ENCODE measurements around the gene GALNT14. TPM values are rescaled to one million over a fixed set of nuclear protein-coding genes. Genes with fewer than 3 reads are reported as not detected.

The GALNT14 gene
- total and polyA plus RNA-seq, 2 of the 8 experiments (the other 6 are each of a cell fraction or from before 2014, with no cell fraction given) = 13.0 to 13.7 TPM

DNA sequence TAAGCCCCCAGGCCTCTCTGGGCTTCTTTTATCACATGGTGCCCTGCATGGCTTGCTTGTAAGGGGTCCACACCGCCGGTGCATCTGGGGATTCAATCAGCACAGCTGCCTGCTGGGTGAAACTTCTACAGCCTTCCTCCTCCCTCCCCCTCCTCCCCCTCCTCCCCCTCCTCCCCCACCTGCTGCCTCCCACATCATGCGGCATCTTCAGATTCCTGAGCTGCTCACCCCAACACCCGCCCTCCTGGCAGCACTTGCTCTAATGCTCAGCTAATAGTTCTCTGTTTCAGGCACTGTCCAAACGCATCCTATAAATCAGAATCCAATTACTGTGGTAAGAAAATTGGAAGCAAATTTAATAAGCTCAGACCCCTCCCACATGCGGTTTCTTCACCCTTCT lies 150.7 kb downstream of the GALNT14 start:
- Histone ChIP-seq H3K14ac (ENCODE audit: insufficient read length) (no peak overlapping the region), H3K4me3 (ENCODE audit: extremely low read depth in 1 of 4, insufficient read depth in 2 of 4, low read depth in 3 of 4, low read length in 4 of 4) (no peak overlapping the region), H3K9ac (replicated peaks in 1 of 4; ENCODE audit: extremely low read depth in 1 of 4, low read depth in 3 of 4, low read length in 3 of 4) (no peak overlapping the region), H3K9me3 (ENCODE audit: insufficient read depth in 2 of 2, low read depth in 1 of 2, low read length in 1 of 2) (no peaks in the 10 kb centered on the region), H3K56ac (replicated peaks; ENCODE audit: insufficient read length, low read depth, low read length) (no peak overlapping the region), H3K4ac (replicated peaks; ENCODE audit: insufficient read length, low read depth, low read length) (no peak overlapping the region), H3K79me1 (ENCODE audit: low read depth, low read length) (no peaks in the 10 kb centered on the region; the same call in none of the 2 replicates), H3K18ac (ENCODE audit: extremely low read depth, low read length) (no peak overlapping the region), H2BK12ac (ENCODE audit: low read depth, low read length) (no peak overlapping the region), H2BK5ac (ENCODE audit: low read depth, low read length) (no peak overlapping the region), H3K4me2 (ENCODE audit: insufficient read depth in 1 of 2, low read depth in 2 of 2, low read length in 2 of 2) (no peak overlapping the region), H4K91ac (replicated peaks; ENCODE audit: insufficient read length, low read length) (no peak overlapping the region), H4K20me1 (replicated peaks in 1 of 2; ENCODE audit: control insufficient read depth in 1 of 2, insufficient read depth in 2 of 2, low read length in 2 of 2) (no peaks in the 10 kb centered on the region), H3K23ac (ENCODE audit: insufficient read length) (no peak overlapping the region), H2AK5ac (ENCODE audit: low read depth, low read length) (no peak overlapping the region; the same call in 1 of the 2 replicates), H3K4me1 (replicated peaks in 1 of 4; ENCODE audit: control insufficient read depth in 3 of 4, insufficient read depth in 4 of 4, low read length in 3 of 4) (peaks cover 0 to 5% (median 2%) of the 10 kb centered on the region in 4 experiments; a peak in 3 of 7 replicates), H3K27ac (ENCODE audit: low read depth, low read length) (no peak overlapping the region), H4K5ac (ENCODE audit: insufficient read length, low read depth, low read length) (no peak overlapping the region), H3K27me3 (replicated peaks in 1 of 4; ENCODE audit: control insufficient read depth in 3 of 4, extremely low read depth in 1 of 4, insufficient read depth in 3 of 4, low read length in 3 of 4) (no peaks in the 10 kb centered on the region), H4K8ac (ENCODE audit: extremely low read depth, insufficient read depth, low read length) (no peak overlapping the region), H2BK15ac (ENCODE audit: low read length) (no peak overlapping the region), H3K79me2 (ENCODE audit: control insufficient read depth in 1 of 2, insufficient read depth in 2 of 2, low read length in 2 of 2) (no peaks in the 10 kb centered on the region), H2BK120ac (replicated peaks; ENCODE audit: low read depth, low read length) (no peak overlapping the region), H3K23me2 (ENCODE audit: low read depth, low read length) (no peaks in the 10 kb centered on the region; the same call in 1 of the 2 replicates), H3K36me3 (ENCODE audit: control insufficient read depth in 2 of 4, insufficient read depth in 4 of 4, low read length in 3 of 4) (no peaks in the 10 kb centered on the region), H2BK20ac (ENCODE audit: low read length) (no peak overlapping the region), H2AFZ (ENCODE audit: low read length) (no peak overlapping the region)
- ChIA-PET POLR2A (ENCODE audit: partially characterized antibody) (no interaction called here), CTCF (ENCODE audit: partially characterized antibody) (interaction anchor here (0.9 to 5.2 kb wide), 5 partner anchors 8 to 182 kb away, joined by 3 to 25 read pairs (median 4); no protein-coding TSS in a partner anchor)
- DNase-seq (ENCODE audit: low read depth in 1 of 2, low spot score in 2 of 2) (no peak), FAIRE-seq (no peak)
- WGBS, 2 experiments (ENCODE audit: extremely low coverage in 1 of 2, insufficient coverage in 1 of 2, insufficient read length in 1 of 2, insufficient replicate concordance in 2 of 2, low coverage in 1 of 2, low lambda C conversion rate in 2 of 2, missing lambda C conversion rate in 1 of 2) = 68% methylated on average over 6 of the region's 6 CpGs; no CpG with 5 or more reads in 1 of the 2 experiments
- TF ChIP-seq HDAC6 (IDR thresholded peaks at IDR 0.05; ENCODE audit: low read depth, low read length) (no peak), KDM1A (IDR thresholded peaks at IDR 0.05; ENCODE audit: borderline replicate concordance, low read length) (no peak), CEBPB (IDR thresholded peaks at IDR 0.05; ENCODE audit: low read depth, low read length) (no peak), RBBP5 (IDR thresholded peaks at IDR 0.05; ENCODE audit: borderline replicate concordance, low read depth, low read length) (no peak), SP1 (IDR thresholded peaks at IDR 0.05; ENCODE audit: low read depth, low read length) (no peak)

Data from H1 (cell line).